ENCODE measurements around the gene ICAM5.

Gene ICAM5

DNA sequence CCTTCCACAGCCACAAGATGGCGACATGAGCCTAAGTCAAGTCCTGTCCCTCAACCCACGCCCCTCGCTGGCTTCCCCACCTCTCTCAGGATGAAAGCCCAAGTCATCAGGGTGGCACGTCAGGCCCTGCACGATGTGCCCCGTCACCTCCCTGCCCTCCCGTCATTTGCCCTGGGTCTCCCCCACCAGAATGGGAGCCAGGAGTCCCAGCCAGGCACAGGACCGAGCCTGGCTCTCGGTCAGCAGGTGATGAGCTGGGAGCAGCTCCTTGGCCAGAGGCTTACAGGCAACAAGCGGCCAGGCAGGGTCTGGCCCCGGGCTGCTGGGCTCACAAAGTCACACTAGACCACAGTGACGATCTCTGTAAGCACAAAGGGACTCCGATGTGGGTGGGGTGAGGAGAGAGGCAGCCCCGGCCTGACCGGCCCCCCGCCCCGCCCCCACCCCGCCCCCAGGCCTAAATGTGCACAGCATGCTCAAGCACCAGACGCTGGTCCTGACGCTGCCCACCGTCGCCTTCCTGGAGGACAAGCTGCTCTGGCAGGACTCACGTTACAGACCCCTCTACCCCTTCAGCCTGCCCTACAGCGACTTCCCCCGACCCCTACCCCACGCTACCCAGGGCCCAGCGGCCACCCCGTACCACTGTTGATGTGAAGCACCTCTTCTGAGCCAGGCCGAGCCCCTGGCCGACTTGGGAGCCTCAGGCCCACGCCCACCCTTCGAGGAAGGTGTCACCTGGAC lies 30.4 kb upstream of the ICAM5 start:
- TF ChIP-seq, protein P1, sequence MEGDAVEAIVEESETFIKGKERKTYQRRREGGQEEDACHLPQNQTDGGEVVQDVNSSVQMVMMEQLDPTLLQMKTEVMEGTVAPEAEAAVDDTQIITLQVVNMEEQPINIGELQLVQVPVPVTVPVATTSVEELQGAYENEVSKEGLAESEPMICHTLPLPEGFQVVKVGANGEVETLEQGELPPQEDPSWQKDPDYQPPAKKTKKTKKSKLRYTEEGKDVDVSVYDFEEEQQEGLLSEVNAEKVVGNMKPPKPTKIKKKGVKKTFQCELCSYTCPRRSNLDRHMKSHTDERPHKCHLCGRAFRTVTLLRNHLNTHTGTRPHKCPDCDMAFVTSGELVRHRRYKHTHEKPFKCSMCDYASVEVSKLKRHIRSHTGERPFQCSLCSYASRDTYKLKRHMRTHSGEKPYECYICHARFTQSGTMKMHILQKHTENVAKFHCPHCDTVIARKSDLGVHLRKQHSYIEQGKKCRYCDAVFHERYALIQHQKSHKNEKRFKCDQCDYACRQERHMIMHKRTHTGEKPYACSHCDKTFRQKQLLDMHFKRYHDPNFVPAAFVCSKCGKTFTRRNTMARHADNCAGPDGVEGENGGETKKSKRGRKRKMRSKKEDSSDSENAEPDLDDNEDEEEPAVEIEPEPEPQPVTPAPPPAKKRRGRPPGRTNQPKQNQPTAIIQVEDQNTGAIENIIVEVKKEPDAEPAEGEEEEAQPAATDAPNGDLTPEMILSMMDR (conservative IDR thresholded peaks at IDR 0.05; ENCODE audit: low read depth, low read length): peak; percentile 77
- no peak overlapping the region for H3K4me3 ChIP-seq (ENCODE audit: low read length)
- DNase-seq (ENCODE audit: low read depth): peak; percentile 40

DNA sequence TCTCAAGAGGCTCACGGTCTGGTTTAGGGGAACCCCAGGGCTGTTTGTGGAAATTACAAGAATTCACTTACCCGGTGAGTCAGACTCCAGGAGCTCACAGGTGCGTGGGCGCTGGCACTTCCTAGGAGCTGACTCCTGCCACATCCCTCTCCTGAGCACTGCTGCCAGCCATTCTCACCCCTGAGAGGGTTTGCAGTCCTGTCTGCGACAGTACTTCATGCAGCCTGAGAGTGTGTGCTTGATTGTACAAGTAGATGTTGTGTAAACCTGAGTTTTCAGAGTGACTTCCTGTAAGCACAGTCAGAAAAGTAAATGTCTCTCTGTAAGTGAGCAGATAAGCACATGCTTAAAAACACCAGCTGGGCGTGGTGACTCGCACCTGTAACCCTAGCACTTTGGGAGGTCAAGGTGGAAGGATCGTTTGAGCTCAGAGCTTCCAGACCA lies 29.6 kb upstream of the ICAM5 start:
- TF ChIP-seq, protein P1 (conservative IDR thresholded peaks at IDR 0.05; ENCODE audit: low read depth, low read length): no peak
- no peak overlapping the region for H3K4me3 ChIP-seq (ENCODE audit: low read length)
- DNase-seq (ENCODE audit: low read depth): no peak

DNA sequence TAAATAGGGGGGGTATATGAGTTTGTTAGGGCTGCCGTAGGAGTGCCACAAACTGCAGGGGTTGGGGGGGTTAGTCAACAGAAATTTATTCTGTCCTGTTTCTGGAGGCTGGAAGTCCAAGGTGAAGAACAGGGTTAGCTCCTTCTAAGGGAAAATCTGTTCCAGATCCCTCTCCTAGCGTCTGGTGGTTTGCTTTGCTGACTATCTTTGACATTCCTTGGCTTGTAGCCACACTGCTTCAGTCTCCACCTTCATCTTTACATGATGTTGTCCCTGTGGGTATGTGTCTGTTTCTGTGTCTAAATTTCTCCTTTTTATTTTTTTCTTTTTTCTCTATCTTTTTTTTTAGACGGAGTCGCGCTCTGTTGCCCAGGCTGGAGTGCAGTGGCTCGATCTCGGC lies 27.0 kb upstream of the ICAM5 start:
- no peak for DNase-seq (ENCODE audit: low read depth)
- TF ChIP-seq, protein P1 (conservative IDR thresholded peaks at IDR 0.05; ENCODE audit: low read depth, low read length): no peak
- H3K4me3 ChIP-seq (ENCODE audit: low read length): no peak overlapping the region

DNA sequence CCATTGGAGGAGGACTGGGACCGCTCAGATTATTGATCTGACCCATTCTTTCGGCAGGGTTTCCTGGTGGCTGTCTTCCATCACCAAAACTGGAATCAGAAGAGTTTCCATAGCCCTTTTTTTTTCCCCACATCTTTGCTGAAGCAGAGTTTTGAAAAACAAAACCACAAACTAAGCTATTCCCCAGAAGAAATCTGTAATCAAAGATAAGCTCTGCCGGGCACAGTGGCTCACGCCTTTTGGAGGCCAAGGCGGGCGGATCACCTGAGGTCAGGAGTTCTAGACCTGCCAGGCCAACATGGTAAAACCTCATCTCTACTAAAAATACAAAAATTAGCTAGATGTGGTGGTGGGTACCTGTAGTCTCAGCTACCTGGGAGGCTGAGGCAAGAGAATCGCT lies 23.0 kb upstream of the ICAM5 start:
- no peak for DNase-seq (ENCODE audit: low read depth)
- TF ChIP-seq, protein P1 (conservative IDR thresholded peaks at IDR 0.05; ENCODE audit: low read depth, low read length): no peak
- no peak overlapping the region for H3K4me3 ChIP-seq (ENCODE audit: low read length)

DNA sequence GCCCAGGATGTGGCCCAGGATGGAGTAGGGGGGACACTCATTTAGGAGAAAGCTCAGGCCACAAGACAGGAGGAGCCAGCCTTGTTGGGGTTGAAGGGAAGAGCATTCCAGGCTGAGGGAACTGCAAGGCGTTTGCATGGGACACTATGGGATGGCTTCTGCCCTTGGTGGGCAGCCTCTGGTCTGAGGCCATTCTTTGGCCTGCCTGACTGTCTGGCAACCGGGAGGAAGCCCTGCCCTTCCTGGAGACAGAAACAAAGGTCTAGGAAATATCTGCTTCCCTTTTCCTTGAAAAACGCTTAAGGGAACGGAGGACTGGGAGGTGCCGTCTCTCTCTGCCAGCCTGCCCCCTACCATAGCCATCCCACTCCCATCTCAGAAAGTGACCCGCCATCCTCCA lies 21.7 kb upstream of the ICAM5 start:
- H3K4me3 ChIP-seq (ENCODE audit: low read length): no peak overlapping the region
- TF ChIP-seq, protein P1 (conservative IDR thresholded peaks at IDR 0.05; ENCODE audit: low read depth, low read length): no peak
- no peak for DNase-seq (ENCODE audit: low read depth)

DNA sequence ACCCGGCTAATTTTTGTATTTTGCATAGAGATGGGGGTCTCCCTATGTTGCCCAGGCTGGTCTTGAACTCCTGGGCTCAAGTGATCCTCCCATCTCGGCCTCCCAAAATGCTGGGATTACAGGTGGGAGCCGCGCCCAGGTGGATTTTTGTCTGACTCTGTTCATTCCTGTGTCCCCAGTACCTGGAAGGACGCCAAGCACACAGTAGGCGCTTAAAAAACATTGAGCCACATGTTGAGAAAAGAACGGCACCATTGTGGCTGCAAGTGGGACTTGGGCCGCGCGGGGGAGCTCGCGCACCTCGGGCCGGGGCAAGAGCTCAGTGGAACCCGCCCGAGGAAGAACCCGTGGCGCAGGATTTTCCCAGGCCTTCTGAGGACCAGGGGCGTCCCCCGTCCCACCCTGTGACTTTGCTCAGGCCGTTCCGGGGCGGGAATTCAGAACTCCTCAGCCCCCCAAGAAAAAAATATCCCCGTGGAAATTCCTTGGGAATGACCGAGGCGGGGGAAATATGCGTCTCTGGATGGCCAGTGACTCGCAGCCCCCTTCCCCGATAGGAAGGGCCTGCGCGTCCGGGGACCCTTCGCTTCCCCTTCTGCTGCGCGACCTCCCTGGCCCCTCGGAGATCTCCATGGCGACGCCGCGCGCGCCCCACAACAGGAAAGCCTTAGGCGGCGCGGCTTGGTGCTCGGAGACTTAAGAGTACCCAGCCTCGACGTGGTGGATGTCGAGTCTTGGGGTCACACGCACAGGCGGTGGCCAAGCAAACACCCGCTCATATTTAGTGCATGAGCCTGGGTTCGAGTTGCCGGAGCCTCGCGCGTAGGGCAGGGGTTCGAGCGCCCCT lies 20.2 kb upstream of the ICAM5 start:
- TF ChIP-seq, protein P1 (conservative IDR thresholded peaks at IDR 0.05; ENCODE audit: low read depth, low read length): peak; percentile 92
- peak overlapping the region; percentile 43 for H3K4me3 ChIP-seq (ENCODE audit: low read length)
- DNase-seq (ENCODE audit: low read depth): no peak

All from retinal pigment epithelial cell (primary cell).